NCI-H1694 treated with DMSO at 0.1 percent for 48 hours (cell line): ENCODE measurements around the gene ZNF547.
A peak's percentile ranks its signal among the peaks of the same experiment; 100 is the strongest.
"Not testable (repeated sequence)": the region's sequence is repeated elsewhere in the genome, so short reads cannot be mapped to it uniquely, and the experiment has no call there.

Experiments used
- DNase-seq: peaks from one replicate; lab custom pipeline; 2025; lab: John Stamatoyannopoulos, UW

The ZNF547 gene

DNA sequence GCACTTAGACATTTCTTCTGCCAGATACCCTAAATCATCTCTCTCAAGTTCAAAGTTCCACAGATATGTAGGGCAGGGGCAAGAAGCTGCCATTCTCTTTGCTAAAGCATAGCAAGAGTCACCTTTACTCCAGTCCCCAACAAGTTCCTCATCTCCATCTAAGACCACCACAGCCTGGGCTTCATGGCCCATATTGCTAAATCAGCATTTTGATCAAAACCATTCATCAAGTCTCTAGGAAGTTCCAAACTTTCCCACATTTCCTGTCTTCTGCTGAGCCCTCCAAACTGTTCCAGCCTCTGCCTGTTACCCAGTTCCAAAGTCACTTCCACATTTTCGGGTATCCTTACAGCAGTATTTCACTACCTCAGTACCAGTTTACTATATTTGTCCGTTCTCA, 11.3 kb downstream of the ZNF547 start:
- not testable (repeated sequence) for DNase-seq

DNA sequence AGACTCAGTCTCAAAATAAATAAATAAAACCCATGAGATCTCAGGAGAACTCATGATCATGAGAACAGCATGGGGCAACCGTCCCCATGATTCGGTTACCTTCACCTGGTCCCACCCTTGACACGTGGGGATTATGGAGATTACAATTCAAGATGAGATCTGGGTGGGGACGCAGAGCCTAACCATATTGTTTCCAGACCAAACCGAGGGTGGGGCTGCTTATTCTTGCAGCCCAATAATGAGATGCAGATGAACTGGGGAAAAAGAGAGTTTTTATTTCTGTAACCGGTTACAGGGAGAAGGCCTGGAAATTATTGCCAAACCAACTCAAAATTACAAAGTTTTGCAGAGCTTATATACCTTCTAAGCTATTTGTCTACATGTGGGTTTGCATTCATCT, 12.8 kb downstream of the ZNF547 start:
- DNase-seq = no peak

DNA sequence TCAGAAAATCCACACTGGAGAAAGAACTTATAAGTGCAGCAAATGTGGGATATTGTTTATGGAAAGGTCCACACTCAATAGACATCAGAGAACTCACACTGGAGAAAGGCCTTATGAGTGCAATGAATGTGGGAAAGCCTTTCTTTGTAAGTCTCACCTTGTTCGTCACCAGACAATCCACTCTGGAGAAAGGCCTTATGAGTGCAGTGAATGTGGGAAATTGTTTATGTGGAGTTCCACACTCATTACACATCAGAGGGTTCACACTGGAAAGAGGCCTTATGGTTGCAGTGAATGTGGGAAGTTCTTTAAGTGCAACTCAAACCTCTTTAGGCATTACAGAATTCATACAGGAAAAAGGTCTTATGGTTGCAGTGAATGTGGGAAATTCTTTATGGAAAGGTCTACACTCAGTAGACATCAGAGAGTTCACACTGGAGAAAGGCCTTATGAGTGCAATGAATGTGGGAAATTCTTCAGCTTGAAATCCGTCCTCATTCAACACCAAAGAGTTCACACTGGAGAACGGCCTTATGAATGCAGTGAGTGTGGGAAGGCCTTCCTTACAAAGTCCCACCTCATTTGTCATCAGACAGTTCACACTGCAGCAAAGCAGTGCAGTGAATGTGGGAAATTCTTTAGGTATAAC, 14.3 kb downstream of the ZNF547 start:
- DNase-seq = no peak

DNA sequence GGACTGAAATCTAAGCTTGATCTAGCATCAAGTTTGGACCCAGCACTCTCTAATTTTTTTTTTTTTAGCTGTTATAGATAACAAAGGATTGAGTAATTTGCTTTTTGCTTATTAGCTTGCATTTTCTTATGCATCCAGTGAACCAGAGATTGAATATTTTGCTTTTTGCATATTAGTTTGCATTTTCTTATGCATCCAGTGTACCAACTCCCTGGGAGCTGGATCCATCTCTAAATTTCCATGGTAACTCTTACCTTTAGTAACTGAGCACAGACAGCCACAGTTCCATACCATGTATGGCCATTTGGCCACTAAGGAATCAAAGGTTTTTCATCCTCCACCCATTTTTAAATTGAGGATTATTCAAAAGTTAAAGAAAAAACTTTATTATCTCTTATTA, 17.6 kb downstream of the ZNF547 start:
- DNase-seq = no peak

DNA sequence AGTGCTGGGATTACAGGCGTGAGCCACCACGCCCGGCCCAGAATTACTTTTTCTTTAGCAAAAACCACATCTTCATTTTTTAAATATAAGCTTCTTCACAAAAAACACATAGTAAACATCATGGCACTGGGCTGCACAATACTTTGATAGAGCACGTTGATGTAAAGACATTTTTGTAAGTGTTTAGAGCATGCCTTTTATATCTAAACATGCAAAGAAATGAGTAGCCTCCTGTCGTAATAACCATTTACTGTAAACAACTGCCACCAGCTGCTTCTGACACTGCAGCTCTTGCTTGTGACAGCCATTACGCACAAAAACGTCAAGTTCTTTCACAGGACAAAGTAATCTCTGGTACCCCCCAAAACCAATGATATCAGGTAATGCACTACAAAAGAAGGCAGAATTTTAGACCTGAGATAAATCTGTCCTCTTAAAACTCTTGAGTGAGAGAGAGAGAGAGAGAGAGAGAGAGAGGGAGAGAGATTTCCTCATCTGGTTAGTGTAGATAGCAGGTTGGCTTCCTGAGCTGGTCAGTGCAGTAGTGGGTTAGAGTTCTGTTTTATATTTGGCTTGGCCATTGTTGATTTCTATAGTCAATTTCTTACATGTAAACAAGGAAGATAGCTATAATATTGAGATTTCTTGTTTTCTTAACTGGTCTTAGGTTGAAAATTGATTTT, 19.6 kb downstream of the ZNF547 start:
- DNase-seq = no peak

DNA sequence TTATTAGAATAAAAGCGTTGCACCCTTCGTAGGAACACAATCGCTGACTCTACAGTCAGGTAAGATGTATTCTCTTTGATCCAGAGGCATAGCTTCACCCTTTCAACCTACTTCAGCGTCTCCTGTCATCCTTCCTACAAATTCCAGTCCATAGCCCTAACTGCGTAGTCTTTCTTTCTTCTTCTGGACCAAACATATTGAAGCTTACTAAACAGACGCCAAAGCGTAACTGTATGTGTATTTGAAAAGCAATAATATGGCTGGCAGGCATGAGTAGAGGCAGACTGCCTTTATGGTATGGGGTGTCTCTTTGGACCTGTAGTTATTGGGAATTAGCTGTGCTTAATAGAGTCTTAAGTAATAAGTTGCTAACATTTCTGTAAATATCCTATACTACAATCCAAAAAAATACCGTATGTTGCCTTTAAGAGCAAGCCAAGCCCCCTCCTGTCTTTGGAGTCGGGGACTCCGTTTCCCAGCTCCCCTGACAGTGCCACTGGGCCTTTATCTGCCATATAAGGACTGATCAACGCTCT, 25.9 kb downstream of the ZNF547 start:
- no peak for DNase-seq

DNA sequence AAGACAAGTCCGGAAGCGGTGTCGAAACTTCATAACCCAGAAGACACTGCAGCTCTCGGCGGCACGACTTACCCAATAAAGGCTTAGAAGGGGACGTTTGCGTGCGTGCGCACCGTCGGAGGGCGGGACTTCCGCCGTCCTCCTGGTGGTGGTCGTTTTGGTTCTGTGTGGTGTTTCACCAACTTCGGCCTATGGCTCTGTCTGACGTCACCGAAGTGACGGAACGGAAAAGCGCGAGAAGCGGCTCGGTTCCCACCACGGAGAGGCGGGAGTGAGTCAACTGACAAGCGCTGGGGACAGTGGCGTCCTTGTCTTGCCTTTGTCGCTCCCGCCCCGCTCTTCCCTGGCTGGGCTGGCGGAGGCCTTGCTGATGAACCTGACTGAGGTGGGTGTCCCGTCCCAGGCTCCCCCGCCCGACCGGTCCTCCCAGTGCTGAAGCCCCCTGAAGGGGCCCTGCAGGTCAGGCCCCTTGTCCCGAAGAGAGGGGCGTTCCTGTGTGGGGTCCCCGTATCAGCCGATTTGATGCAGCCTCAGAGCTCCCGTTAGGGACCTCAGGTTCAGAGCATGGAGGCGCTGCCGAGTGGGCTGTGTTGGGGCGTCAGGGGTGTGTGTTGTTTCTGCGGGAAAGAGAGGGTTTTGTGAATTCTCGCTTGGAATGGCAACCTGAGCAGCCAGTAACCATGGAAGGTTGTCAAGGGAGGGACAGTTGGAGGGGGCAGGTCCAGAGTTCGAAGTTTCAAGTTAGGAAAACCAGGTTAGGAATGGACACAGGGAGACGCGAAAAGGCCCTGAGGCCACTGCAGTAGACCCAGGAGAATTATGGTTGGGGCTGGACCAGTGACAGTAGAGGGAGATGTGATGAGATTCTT, 26.6 kb downstream of the ZNF547 start, which contains the start of gene ZNF548:
Gene ZNF548 (plus strand): TSS at position 125 of the 869 bp plus-strand sequence. CDS start 246 bp downstream, at position 371.
- DNase-seq = peak; percentile 97

DNA sequence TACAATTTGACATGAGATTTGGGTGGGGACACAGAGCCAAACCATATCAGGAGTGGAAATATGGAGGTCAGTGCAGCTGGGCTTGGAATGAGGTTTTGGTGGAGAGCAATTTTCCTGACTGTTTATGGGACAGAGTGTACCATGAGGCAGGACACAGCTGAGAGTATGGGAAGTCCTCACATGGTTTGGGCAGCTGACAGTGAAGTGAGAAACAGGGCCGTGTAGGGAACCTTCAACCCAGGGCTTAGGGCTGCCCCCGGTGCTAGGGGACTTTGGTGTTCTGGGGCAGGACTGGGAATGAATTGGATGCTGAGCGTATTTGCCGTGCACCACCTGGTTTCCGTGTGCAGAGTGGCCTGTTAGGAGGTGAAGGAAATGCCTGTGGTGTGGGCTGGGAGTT, 32.4 kb downstream of the ZNF547 start:
- DNase-seq = no peak

DNA sequence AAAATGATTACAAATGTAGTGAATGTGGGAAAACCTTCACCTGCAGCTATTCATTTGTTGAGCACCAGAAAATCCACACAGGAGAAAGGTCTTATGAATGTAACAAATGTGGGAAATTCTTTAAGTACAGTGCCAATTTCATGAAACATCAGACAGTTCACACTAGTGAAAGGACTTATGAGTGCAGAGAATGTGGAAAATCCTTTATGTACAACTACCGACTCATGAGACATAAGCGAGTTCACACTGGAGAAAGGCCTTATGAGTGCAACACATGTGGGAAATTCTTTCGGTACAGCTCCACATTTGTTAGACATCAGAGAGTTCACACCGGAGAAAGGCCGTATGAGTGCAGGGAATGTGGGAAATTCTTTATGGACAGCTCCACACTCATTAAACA, 35.5 kb downstream of the ZNF547 start:
- no peak for DNase-seq

DNA sequence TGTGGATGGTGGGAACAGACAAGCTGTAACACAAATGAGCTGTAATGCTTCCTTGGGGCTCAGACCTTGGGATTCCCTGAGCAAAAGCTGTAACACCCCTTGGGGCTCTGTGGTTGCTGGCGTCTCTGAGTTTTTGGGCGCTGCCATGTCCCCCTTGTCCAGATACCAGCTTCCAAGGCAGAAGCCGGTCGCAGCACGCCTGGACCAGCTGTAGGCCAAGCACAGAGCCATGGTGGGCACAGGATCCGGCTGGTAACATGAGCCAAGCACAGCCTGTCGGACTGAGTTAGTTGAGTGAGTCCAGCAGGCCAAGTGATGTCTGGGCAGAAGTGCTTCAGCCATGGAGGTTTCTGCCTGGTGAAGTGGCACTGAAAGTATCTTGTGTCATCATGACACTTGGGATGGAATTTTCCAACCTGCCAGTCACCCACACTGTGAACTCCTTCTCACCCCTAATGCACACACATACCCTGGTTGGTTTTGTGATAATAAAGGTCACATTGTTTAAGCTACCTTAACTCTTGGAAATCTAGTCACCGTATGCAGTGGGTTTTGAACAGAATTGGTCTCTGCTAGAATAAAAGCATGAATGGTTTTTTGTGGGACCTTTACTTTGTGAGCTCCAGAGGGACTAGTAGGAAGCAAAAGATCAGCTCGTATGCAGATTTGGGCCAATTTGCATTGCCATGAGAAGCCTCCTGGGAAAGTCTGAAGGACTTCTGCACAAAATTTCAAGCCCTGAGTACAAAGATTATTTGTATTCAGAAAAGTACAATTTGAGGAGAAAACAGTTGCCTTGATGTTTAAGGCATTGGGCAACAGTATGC, 40.6 kb downstream of the ZNF547 start:
- no peak for DNase-seq

DNA sequence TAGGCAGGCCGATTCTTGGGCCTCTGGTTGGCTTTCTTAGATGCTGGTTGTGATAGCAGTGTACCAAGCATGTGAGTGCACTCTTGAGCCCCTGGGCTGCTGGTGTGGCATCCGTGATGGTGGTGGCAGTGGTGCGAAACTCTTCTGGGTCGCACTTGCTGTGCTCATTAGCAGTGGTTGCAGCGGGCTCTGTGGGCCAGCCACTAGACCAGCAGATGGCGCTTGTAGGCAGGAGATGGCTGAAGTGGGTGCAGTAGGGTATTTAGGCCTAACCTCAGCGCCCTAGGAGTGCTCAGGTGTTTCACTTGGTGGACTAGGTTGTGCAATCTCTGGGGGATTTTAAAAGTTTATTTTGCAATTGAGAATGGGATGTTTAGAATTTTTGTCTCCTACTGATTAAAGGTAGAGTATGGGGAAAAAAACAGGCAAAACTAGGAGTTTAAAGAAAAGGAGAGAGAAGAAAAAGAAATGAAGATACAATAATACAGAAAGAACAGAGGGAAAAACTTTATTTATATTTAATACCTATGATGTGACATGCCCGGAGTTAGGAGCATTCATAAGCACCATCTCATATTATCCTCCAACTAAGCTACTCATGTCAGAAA, 43.3 kb downstream of the ZNF547 start:
- DNase-seq = peak; percentile 5

DNA sequence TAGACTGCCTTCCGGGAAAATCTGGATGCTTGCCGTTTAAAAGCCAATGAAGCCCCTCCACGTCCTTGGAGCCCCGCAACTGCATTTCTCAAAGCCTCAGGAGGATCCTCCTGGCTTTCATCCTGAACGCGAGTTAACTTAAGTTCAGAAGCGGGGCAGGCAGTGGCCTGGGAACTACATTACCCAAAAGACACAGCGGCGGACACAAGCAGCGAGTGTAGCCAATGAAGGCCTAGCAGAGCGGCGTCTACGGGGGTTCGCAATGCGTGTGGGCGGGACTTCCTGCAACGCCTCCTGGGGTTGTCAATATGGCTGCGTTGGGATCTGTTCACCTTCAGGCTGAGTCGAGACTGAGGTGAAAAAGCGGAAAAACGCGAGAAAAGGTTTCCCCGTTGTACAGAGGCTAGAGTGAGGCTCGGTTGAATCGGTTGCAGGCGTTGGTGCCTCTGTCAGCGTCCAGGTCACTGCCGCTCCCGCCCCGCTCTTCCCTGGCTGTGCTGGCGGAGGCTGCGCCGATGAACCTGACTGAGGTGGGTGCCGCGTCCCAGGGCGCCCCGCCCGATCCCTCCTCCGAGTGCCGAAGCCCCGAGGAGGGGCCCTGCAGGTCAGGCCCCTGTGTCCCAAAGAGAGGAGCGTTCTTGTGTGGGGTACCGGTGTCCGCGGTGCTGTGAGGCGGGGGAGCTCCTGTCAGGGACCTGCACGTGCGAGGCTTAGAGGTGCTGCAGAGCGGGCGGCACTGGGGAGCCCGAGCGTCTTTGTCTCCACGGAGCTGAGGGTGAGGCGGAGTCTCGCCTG, 47.7 kb downstream of the ZNF547 start, which contains the start of gene ZNF17:
Gene ZNF17 (plus strand): TSS at position 285 of the 795 bp plus-strand sequence. CDS start 2,455 bp downstream, outside the sequence.
- peak; percentile 84 for DNase-seq

DNA sequence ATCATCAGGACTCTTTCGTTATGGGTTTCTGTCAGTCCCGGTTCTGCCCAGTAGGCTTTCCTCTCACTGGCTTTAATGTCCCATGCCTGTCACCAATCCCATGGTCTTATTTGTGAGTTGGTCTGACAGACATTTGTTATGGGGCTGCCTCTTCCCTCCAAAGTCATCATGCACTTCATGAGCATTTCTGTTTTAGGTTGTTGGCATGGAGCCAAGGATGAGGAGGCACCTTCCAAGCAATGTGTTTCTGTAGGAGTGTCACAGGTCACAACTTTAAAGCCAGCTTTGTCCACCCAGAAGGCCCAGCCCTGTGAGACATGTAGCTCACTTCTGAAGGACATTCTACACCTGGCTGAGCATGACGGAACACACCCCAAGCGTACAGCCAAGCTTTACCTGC, 56.1 kb downstream of the ZNF547 start:
- DNase-seq = no peak

DNA sequence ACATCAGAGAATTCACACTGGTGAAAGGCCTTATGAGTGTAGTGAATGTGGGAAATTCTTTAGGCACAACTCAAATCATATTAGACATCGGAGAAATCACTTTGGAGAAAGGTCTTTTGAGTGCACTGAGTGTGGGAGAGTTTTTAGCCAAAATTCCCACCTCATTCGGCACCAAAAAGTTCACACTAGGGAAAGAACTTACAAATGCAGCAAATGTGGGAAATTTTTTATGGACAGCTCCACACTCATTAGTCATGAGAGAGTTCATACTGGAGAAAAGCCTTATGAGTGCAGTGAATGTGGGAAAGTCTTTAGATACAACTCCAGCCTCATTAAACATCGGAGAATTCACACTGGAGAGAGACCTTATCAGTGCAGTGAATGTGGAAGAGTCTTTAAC, 57.7 kb downstream of the ZNF547 start:
- no peak for DNase-seq
